Heart right ventricle (tissue), 16 donors: Measurements from ENCODE around the gene EBI3. TPM values are rescaled to one million over a fixed set of nuclear protein-coding genes. Genes with fewer than 3 reads are reported as not detected.

Source experiments
- ATAC-seq, 8 donors: fragments of 200-7000 bp; cut with Tn5 transposase; one replicate each; pipeline ENCODE4 v1.9.1; 2020; ENCODE audit warnings: mild to moderate bottlenecking in 8 of 8, moderate library complexity in 8 of 8, moderate number of reproducible peaks in 1 of 8
- DNase-seq, 2 donors: peaks; one replicate each; pipeline ENCODE4 v3.0.0-alpha.2; 2020
- H3K27ac ChIP-seq, 10 donors: fragments of 200-600 bp; sonication (generic) in 2 of 10; one replicate each; pipeline versions ENCODE4 v1.5.0 to v1.8.0; 2020 to 2022; ENCODE audit warnings: mild to moderate bottlenecking in 3 of 10
- H3K27me3 ChIP-seq, 7 donors: fragments of 200-600 bp; one replicate each; pipeline ENCODE4 v1.8.0; 2021 to 2022; ENCODE audit warnings: mild to moderate bottlenecking in 2 of 7
- H3K36me3 ChIP-seq, 9 donors: fragments of 200-600 bp; sonication (generic) in 1 of 9; one replicate each; pipeline versions ENCODE4 v1.5.0 to v1.8.0; 2020 to 2022; ENCODE audit warnings: mild to moderate bottlenecking in 2 of 9
- H3K4me1 ChIP-seq, 9 donors: fragments of 200-600 bp; sonication (generic) in 1 of 9; one replicate each; pipeline versions ENCODE4 v1.5.0 to v1.8.0; 2020 to 2022; ENCODE audit warnings: mild to moderate bottlenecking in 4 of 9
- H3K4me3 ChIP-seq, 10 donors: fragments of 200-600 bp; sonication (generic) in 2 of 10; one replicate each; pipeline versions ENCODE4 v1.5.0 to v1.8.0; 2020 to 2022; ENCODE audit warnings: mild to moderate bottlenecking in 7 of 10, moderate library complexity in 2 of 10
- H3K9me3 ChIP-seq, 11 donors: fragments of 200-600 bp in 10 of 11; sonication (generic) in 2 of 11; one replicate each; pipeline versions ENCODE4 v1.5.0 to v1.8.0; 2013 to 2022; ENCODE audit warnings: mild to moderate bottlenecking in 2 of 11, control low read depth in 1 of 11, moderate library complexity in 1 of 11
- WGBS, 2 donors: extraction: QIAGEN DNeasy Blood & Tissue Kit; methylation state at CpG; one replicate each; pipeline ENCODE4 v1.1.7; 2013; ENCODE audit warnings: inconsistent platforms in 1 of 2; 5-methylcytosine and 5-hydroxymethylcytosine counted together
- intact Hi-C, 10 donors: fragments of 100-400 bp; cut with DNase I; formaldehyde crosslinking; loops; one replicate each; pipeline versions ENCODE4 v1.11.1 to v1.14.2; 2022
- polyA plus RNA-seq, 2 donors: library from polyadenylated mRNA; stranded (reverse); fragments of 200-250 nt; gene quantifications; one replicate each; pipeline ENCODE4 v1.2.3, GENCODE V29; 2013
- total RNA-seq, 10 donors: library from RNA; stranded (reverse); fragmentation: NEBNext Ultra II Directional in 3 of 10; extraction: Animal tissue kit (Norgen Biotek cat#: 25700) in 3 of 10; gene quantifications; one replicate each; pipeline versions ENCODE4 v1.2.1 to v1.2.4, GENCODE V29; 2021 to 2023
- TF ChIP-seq, protein P1 (sequence below), 9 donors: fragments of 200-600 bp; sonication (generic) in 2 of 9; IDR thresholded peaks; one replicate each; pipeline versions ENCODE4 v1.5.0 to v1.8.0; 2021 to 2022; ENCODE audit warnings: antibody characterized with exemption in 9 of 9, mild to moderate bottlenecking in 5 of 9, moderate library complexity in 1 of 9
- donor health status: Arrhythmogenic right ventricular cardiomyopathy.
- donor health status: ischemic (EF 13 %, LVEDD 7.1; RV severe dilation, severe dysfunction).
- donor health status: healthy with polysubstance abuse.
- donor health status: DM: no; HTN: yes; CAD: no.
- donor health status: DM: no; HTN: no; CAD: no.
- donor health status: ischemic (EF 25% LVEDD 6.9; RV normal size, moderate dysfunction).
- donor health status: ischemic (EF 25% LVEDD 5.7; RV mildly dilated, moderate dysfunction).
- donor health status: healthy.
- donor health status: DM: yes; HTN: yes; CAD: no.
- donor health status: Ischemic cardiomyopathy.
- donor health status: ischemic (EF 35%, LVEDD 5.7; RV mildly dilated, moderate dysfunction).
- donor health status: nonischemic (EF 11% LVEDD 7.7; RV severe dilation, severe dysfunction).
- donor health status: DM: yes; HTN: yes; CAD: no.
- donor health status: PGD.
- donor health status: ischemic (EF 29% LVEDD 5.4; RV normal size, mild dysfunction).
- donor health status: nonischemic (EF 23%, LVEDD 6.1; RV moderate dilation, normal function).

EBI3 gene
- total and polyA plus RNA-seq, 12 donors, result 0.49 to 2.4 (median 0.81) TPM; not detected in 4

DNA sequence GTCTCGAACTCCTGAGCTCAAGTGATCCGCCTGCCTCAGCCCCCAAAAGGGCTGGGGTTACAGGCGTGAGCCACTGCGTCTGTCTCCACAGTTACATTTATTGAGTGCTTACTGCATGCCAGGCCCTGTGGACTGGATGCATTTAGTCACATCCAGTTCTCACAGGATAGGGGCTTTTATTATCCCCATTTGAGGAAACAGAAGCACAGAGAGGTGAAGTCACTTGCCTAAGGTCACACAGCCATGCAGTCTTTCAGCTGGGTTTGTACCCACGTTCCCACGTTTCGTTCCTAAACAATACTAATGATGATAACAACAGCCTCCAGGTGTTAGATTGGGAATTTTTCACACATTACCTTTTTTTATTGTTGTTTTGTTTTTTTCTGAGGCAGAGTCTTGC, 9.1 kb upstream of the EBI3 start:
- peaks cover 0 to 7% (median 0%) of the 10 kb centered on the region in 11 donors for H3K9me3 ChIP-seq
- 90% methylated on average over 7 of the region's 7 CpGs for WGBS, 2 donors
- H3K4me1 ChIP-seq, result no peaks in the 10 kb centered on the region
- no peak overlapping the region for H3K4me3 ChIP-seq
- H3K27ac ChIP-seq, result no peak overlapping the region
- TF ChIP-seq, protein P1, sequence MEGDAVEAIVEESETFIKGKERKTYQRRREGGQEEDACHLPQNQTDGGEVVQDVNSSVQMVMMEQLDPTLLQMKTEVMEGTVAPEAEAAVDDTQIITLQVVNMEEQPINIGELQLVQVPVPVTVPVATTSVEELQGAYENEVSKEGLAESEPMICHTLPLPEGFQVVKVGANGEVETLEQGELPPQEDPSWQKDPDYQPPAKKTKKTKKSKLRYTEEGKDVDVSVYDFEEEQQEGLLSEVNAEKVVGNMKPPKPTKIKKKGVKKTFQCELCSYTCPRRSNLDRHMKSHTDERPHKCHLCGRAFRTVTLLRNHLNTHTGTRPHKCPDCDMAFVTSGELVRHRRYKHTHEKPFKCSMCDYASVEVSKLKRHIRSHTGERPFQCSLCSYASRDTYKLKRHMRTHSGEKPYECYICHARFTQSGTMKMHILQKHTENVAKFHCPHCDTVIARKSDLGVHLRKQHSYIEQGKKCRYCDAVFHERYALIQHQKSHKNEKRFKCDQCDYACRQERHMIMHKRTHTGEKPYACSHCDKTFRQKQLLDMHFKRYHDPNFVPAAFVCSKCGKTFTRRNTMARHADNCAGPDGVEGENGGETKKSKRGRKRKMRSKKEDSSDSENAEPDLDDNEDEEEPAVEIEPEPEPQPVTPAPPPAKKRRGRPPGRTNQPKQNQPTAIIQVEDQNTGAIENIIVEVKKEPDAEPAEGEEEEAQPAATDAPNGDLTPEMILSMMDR (IDR thresholded peaks at IDR 0.05), result no peak
- no peak for DNase-seq
- intact Hi-C loops, result no loop called here
- no peaks in the 10 kb centered on the region for H3K27me3 ChIP-seq
- H3K36me3 ChIP-seq, result no peaks in the 10 kb centered on the region
- ATAC-seq, result no peak

DNA sequence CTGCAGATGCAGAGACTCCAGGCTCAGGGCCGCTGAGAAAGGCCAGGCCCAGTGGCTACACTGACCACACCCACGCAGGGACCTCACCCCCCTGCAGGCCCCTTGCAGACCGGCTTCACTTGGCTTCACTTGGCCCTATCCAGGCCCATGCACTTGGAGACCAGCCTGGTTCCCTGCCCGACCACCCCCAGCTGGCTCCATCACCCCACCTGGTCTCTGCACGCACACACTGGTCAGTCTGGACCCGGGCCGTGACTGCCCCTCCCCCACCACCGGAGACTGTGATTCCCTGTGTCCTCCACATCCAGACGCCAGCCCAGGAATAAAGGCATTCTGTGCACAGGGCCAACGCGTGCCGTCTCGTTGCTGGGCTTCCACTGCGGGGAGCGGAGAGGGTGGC, 4.9 kb upstream of the EBI3 start:
- WGBS, 2 donors, result 61 to 62% methylated on average over 15 of the region's 15 CpGs
- no peak for DNase-seq
- no peaks in the 10 kb centered on the region for H3K9me3 ChIP-seq
- H3K27me3 ChIP-seq, result peaks cover 0 to 26% (median 18%) of the 10 kb centered on the region in 7 donors
- TF ChIP-seq, protein P1 (IDR thresholded peaks at IDR 0.05), result no peak
- H3K36me3 ChIP-seq, result no peaks in the 10 kb centered on the region
- H3K4me3 ChIP-seq, result no peak overlapping the region
- H3K27ac ChIP-seq, result no peak overlapping the region
- peaks cover 0 to 9% (median 0%) of the 10 kb centered on the region in 9 donors for H3K4me1 ChIP-seq
- no peak for ATAC-seq
- intact Hi-C loops, result no loop called here

- DNase-seq (no peak), ATAC-seq (no peak)
- TF ChIP-seq, protein P1 (IDR thresholded peaks at IDR 0.05), result no peak
- Histone ChIP-seq H3K36me3 (no peaks in the 10 kb centered on the region), H3K4me3 (no peak overlapping the region), H3K27ac (no peak overlapping the region), H3K9me3 (no peaks in the 10 kb centered on the region), H3K4me1 (peaks cover 0 to 11% (median 0%) of the 10 kb centered on the region in 9 donors), H3K27me3 (peaks cover 0 to 40% (median 23%) of the 10 kb centered on the region in 7 donors)
- intact Hi-C loops, result no loop called here
- 74 to 76% methylated on average over 8 of the region's 8 CpGs for WGBS, 2 donors
Observed at GRCh38 chr19:4225885-4226284, 3.4 kb upstream of the EBI3 start.

DNA sequence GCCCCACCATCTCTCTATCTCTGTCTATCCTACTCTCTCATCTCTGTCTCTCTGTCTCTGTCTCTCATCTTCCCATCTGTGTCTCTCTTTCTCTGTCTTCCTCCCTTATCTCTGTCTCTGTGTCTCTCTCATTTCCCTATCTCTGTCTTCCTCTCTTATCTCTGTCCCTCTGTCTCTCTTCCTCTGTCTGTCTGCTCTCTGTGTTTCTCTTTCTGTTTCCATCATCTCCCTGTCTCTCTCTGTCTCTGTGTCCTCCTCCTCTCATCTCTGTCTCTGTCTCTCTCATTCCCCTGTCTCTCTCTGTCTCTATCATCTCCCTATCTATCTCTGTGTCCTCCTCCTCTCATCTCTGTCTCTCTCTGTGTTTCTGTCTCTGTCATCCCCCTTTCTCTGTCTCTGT, 1.6 kb upstream of the EBI3 start:
- Histone ChIP-seq H3K27ac (no peak overlapping the region), H3K4me1 (peaks cover 0 to 11% (median 0%) of the 10 kb centered on the region in 9 donors), H3K9me3 (no peaks in the 10 kb centered on the region), H3K36me3 (no peaks in the 10 kb centered on the region), H3K27me3 (peaks cover 0 to 58% (median 38%) of the 10 kb centered on the region in 7 donors), H3K4me3 (no peak overlapping the region)
- ATAC-seq (no peak), DNase-seq (no peak)
- intact Hi-C loops, result no loop called here
- TF ChIP-seq, protein P1 (IDR thresholded peaks at IDR 0.05), result no peak
